HepG2 (cell line): ENCODE measurements around the gene EMC9. TPM values are rescaled to one million over a fixed set of nuclear protein-coding genes. Genes with fewer than 3 reads are reported as not detected.

Experiments
- ATF7-NPFF ChIP-seq: sonication (generic); formaldehyde crosslinking; IDR thresholded peaks from 2 replicates; pipeline ENCODE4 v1.8.1; 2023; ENCODE audit warnings: mild to moderate bottlenecking, low read depth, missing genetic modification reagents, moderate library complexity
- MED13 ChIP-seq: sonication (generic); formaldehyde crosslinking; IDR thresholded peaks from 2 replicates; pipeline ENCODE4 v1.5.0; 2020; ENCODE audit warnings: missing genetic modification reagents
- XBP1 ChIP-seq: sonication (generic); formaldehyde crosslinking; IDR thresholded peaks from 2 replicates; pipeline ENCODE4 v1.5.0; 2020; ENCODE audit warnings: missing genetic modification reagents
- ZKSCAN5 ChIP-seq: sonication (generic); formaldehyde crosslinking; IDR thresholded peaks from 2 replicates; pipeline ENCODE4 v1.5.1; 2020; ENCODE audit warnings: mild to moderate bottlenecking, missing genetic modification reagents
- ZNF292 ChIP-seq: sonication (generic); formaldehyde crosslinking; IDR thresholded peaks from 2 replicates; pipeline ENCODE4 v1.8.1; 2022; ENCODE audit warnings: mild to moderate bottlenecking, low read depth, missing genetic modification reagents, borderline replicate concordance
- polyA plus RNA-seq, 8 experiments: library from polyadenylated mRNA; depleted of rRNA in 3 of 8; stranded (reverse) in 7 of 8; unstranded in 1 of 8; fragments of >200 nt; fragmentation: Illumina TruSeq in 4 of 8; extraction: Trizol in 4 of 8; gene quantifications; 2 replicates each; pipeline versions ENCODE4 v1.2.1 to v1.2.3, GENCODE V29; 2011 to 2016; ENCODE audit warnings: low read depth in 4 of 8, missing spikeins in 1 of 8, mixed read lengths in 1 of 8; ENCODE audit not compliant: insufficient read depth in 1 of 8
- total RNA-seq, 5 experiments: library from RNA; depleted of rRNA; stranded (reverse); fragments of >200 nt; fragmentation: Illumina TruSeq; extraction: Trizol; gene quantifications; 2 replicates each; pipeline ENCODE4 v1.2.3, GENCODE V29; 2016; ENCODE audit warnings: low read depth in 1 of 5
- TF ChIP-seq, protein P1 (sequence below): sonication (generic); formaldehyde crosslinking; IDR thresholded peaks from 2 replicates; pipeline ENCODE4 v1.5.1; 2020; ENCODE audit warnings: mild to moderate bottlenecking, missing genetic modification reagents
- TF ChIP-seq, protein P2 (sequence below), 2 experiments: sonication (generic) in 1 of 2; formaldehyde crosslinking in 1 of 2; IDR thresholded peaks; 2 replicates each; pipeline versions ENCODE4 v1.4.0 to v1.6.1; 2018 to 2020; ENCODE audit warnings: missing genetic modification reagents in 2 of 2, borderline replicate concordance in 1 of 2, low read depth in 1 of 2, mild to moderate bottlenecking in 1 of 2, missing biosample characterization in 1 of 2
- TF ChIP-seq, protein P3 (sequence below): sonication (generic); formaldehyde crosslinking; IDR thresholded peaks from one replicate; pipeline ENCODE4 v1.5.1; 2020; ENCODE audit warnings: mild to moderate bottlenecking, missing genetic modification reagents; ENCODE audit errors: not compliant biosample characterization
- TF ChIP-seq, protein P4 (sequence below): sonication (generic); formaldehyde crosslinking; IDR thresholded peaks from 2 replicates; pipeline ENCODE4 v1.5.0; 2020; ENCODE audit warnings: missing genetic modification reagents

The EMC9 gene
- total and polyA plus RNA-seq, 2 of the 13 experiments (the other 11 are each of a cell fraction or from before 2014, with no cell fraction given): 60.5 to 78.7 TPM

DNA sequence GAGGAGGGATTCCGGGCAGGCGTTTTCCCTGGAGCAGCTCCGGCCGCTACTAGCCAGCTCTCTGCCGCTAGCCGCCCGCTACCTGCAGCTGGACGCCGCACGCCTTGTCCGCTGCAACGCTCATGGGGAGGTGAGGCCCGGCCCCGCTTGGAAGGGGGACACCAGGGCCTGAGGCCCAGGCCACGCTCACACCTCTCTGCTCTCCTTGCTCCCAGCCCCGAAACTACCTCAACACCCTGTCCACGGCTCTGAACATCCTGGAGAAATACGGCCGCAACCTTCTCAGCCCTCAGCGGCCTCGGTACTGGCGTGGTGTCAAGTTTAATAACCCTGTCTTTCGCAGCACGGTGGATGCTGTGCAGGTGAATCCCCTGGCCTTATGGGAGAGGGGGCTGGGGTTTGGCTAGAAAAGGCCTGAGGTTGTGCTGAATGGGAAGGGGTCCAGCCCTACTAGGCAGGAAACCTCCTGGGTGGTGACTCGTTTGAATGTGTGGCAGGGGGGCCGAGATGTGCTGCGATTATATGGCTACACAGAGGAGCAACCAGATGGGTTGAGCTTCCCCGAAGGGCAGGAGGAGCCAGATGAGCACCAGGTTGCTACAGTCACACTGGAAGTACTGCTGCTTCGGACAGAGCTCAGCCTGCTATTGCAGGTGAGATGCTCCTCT is 6.5 kb upstream of the EMC9 start (continued):
- TF ChIP-seq, protein P1, sequence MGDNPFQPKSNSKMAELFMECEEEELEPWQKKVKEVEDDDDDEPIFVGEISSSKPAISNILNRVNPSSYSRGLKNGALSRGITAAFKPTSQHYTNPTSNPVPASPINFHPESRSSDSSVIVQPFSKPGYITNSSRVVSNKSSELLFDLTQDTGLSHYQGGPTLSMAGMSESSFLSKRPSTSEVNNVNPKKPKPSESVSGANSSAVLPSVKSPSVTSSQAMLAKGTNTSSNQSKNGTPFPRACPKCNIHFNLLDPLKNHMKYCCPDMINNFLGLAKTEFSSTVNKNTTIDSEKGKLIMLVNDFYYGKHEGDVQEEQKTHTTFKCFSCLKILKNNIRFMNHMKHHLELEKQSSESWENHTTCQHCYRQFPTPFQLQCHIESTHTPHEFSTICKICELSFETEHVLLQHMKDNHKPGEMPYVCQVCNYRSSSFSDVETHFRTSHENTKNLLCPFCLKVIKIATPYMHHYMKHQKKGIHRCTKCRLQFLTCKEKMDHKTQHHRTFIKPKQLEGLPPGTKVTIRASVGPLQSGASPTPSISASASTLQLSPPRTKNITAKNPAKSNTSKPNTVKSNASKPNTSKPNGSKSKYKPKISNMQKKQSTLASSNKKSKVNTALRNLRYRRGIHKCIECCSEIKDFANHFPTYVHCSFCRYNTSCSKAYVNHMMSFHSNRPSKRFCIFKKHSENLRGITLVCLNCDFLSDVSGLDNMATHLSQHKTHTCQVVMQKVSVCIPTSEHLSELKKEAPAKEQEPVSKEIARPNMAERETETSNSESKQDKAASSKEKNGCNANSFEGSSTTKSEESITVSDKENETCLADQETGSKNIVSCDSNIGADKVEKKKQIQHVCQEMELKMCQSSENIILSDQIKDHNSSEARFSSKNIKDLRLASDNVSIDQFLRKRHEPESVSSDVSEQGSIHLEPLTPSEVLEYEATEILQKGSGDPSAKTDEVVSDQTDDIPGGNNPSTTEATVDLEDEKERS (CRISPR knock-in tag): peak; percentile 89; the same call in 1 of the 2 replicates
- TF ChIP-seq ZKSCAN5 (CRISPR knock-in tag) (0 out of 2 replicates have a peak, but pooled peaks have one; percentile 50), ZNF292 (CRISPR knock-in tag) (peak; percentile 48; the same call in 1 of the 2 replicates), ATF7-NPFF (CRISPR knock-in tag) (peak; percentile 18; the same call in 1 of the 2 replicates), XBP1 (CRISPR knock-in tag) (no peak), MED13 (CRISPR knock-in tag) (peak; percentile 91; the same call in 1 of the 2 replicates)
- TF ChIP-seq, protein P2, sequence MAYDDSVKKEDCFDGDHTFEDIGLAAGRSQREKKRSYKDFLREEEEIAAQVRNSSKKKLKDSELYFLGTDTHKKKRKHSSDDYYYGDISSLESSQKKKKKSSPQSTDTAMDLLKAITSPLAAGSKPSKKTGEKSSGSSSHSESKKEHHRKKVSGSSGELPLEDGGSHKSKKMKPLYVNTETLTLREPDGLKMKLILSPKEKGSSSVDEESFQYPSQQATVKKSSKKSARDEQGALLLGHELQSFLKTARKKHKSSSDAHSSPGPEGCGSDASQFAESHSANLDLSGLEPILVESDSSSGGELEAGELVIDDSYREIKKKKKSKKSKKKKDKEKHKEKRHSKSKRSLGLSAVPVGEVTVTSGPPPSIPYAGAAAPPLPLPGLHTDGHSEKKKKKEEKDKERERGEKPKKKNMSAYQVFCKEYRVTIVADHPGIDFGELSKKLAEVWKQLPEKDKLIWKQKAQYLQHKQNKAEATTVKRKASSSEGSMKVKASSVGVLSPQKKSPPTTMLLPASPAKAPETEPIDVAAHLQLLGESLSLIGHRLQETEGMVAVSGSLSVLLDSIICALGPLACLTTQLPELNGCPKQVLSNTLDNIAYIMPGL (CRISPR knock-in tag; IDR thresholded peaks at IDR 0.05; ENCODE audit: borderline replicate concordance in 1 of 2, low read depth in 1 of 2): peak in 1 of 2 experiments; percentile 20; a peak in 1 of 4 replicates
- TF ChIP-seq, protein P3, sequence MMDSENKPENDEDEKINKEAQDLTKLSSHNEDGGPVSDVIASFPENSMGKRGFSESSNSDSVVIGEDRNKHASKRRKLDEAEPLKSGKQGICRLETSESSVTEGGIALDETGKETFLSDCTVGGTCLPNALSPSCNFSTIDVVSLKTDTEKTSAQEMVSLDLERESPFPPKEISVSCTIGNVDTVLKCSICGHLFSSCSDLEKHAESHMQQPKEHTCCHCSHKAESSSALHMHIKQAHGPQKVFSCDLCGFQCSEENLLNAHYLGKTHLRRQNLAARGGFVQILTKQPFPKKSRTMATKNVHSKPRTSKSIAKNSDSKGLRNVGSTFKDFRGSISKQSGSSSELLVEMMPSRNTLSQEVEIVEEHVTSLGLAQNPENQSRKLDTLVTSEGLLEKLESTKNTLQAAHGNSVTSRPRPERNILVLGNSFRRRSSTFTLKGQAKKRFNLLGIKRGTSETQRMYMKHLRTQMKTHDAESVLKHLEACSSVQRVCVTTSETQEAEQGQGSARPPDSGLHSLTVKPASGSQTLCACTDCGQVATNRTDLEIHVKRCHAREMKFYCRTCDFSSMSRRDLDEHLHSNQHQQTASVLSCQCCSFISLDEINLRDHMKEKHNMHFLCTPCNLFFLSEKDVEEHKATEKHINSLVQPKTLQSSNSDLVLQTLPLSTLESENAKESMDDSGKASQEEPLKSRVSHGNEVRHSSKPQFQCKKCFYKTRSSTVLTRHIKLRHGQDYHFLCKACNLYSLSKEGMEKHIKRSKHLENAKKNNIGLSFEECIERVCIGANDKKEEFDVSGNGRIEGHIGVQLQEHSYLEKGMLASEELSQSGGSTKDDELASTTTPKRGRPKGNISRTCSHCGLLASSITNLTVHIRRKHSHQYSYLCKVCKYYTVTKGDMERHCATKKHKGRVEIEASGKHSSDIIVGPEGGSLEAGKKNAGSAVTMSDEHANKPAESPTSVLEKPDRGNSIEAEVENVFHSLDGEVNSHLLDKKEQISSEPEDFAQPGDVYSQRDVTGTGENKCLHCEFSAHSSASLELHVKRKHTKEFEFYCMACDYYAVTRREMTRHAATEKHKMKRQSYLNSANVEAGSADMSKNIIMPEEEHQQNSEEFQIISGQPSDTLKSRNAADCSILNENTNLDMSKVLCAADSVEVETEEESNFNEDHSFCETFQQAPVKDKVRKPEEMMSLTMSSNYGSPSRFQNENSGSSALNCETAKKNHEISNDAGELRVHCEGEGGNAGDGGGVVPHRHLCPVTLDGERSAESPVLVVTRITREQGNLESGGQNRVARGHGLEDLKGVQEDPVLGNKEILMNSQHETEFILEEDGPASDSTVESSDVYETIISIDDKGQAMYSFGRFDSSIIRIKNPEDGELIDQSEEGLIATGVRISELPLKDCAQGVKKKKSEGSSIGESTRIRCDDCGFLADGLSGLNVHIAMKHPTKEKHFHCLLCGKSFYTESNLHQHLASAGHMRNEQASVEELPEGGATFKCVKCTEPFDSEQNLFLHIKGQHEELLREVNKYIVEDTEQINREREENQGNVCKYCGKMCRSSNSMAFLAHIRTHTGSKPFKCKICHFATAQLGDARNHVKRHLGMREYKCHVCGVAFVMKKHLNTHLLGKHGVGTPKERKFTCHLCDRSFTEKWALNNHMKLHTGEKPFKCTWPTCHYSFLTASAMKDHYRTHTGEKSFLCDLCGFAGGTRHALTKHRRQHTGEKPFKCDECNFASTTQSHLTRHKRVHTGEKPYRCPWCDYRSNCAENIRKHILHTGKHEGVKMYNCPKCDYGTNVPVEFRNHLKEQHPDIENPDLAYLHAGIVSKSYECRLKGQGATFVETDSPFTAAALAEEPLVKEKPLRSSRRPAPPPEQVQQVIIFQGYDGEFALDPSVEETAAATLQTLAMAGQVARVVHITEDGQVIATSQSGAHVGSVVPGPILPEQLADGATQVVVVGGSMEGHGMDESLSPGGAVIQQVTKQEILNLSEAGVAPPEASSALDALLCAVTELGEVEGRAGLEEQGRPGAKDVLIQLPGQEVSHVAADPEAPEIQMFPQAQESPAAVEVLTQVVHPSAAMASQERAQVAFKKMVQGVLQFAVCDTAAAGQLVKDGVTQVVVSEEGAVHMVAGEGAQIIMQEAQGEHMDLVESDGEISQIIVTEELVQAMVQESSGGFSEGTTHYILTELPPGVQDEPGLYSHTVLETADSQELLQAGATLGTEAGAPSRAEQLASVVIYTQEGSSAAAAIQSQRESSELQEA (CRISPR knock-in tag): peak; percentile 93
- TF ChIP-seq, protein P4, sequence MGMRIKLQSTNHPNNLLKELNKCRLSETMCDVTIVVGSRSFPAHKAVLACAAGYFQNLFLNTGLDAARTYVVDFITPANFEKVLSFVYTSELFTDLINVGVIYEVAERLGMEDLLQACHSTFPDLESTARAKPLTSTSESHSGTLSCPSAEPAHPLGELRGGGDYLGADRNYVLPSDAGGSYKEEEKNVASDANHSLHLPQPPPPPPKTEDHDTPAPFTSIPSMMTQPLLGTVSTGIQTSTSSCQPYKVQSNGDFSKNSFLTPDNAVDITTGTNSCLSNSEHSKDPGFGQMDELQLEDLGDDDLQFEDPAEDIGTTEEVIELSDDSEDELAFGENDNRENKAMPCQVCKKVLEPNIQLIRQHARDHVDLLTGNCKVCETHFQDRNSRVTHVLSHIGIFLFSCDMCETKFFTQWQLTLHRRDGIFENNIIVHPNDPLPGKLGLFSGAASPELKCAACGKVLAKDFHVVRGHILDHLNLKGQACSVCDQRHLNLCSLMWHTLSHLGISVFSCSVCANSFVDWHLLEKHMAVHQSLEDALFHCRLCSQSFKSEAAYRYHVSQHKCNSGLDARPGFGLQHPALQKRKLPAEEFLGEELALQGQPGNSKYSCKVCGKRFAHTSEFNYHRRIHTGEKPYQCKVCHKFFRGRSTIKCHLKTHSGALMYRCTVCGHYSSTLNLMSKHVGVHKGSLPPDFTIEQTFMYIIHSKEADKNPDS: no peak
